Measurements from ENCODE around the gene BCL6.

DNA sequence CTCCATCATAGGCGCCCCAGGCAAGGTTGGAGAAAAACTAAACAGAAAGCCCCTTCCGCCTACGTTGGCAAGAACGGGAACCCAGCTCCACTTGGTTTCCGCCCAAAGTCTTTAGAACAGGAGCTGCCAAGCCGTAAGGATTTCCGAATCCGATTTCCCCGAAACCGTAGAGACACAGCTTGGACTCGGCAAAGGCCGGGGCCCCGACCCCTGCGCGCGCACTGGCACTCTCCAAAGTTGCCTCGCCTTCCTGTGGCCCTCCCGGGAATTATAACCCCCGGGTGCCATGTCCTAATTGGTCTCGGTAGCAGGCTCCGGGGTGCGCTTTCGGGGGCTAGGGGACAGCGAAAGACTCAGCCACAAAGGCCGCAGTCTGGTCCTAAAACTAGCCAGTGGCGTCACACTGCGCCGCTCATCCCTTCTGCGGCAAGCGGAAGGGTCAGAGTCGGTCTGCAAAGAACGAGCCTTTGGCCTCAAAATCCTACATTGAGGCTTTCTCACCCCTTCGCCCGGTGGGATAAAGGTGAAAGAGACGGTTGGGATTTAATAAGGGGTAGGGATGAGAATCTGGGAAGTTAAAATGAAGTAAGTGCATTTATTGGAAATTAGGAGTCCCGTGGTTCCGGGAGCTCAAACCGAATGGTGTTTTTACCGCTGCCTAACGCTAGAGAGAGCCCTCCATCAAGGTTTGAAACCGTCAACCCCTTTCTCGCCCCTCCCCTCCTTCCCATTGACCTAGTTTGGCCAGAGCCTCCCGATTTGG is 6.8 kb downstream of the BCL6 start:
- TF ChIP-seq EZH2 (IDR thresholded peaks at IDR 0.05), result no peak
- TF ChIP-seq POLR2AphosphoS5 (IDR thresholded peaks at IDR 0.05; ENCODE audit: borderline replicate concordance, low read depth, low read length), result no peak

Measured in SK-N-MC (cell line).